ENCODE data around the gene SEMA3D.

SEMA3D gene

DNA sequence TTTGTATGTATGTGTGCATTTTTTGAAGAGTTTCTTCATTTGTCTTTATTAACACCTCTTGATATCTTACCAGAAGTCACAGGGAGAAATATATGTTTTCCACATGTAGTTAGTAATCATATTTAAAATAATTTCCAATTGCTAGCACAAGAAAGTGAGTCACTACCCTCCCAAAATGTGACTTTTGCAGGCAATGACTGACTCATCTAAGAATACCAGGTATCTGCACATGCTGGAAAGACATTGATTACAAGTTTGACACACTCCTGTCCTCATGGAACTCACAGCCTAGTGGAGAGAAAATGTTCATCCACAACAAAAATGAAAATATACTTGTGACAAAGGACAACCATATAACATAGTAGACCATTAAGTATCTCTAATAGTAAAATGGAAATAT lies 82.9 kb downstream of the SEMA3D start:
- H3K4me1 ChIP-seq (ENCODE audit: control insufficient read depth, insufficient read depth, low read length) = no peaks in the 10 kb centered on the region
- no peaks in the 10 kb centered on the region for H3K27me3 ChIP-seq (ENCODE audit: control insufficient read depth, insufficient read depth, low read length)
- H3K4me3 ChIP-seq (ENCODE audit: low read length) = no peak overlapping the region
- no peak for DNase-seq (ENCODE audit: low read depth, low spot score)
- H3K9me3 ChIP-seq (ENCODE audit: control insufficient read depth, insufficient read depth, low read length) = no peaks in the 10 kb centered on the region
- no peak overlapping the region for H3K27ac ChIP-seq (ENCODE audit: low read length)
- no peaks in the 10 kb centered on the region for H3K36me3 ChIP-seq (ENCODE audit: control insufficient read depth, insufficient read depth, low read length)

DNA sequence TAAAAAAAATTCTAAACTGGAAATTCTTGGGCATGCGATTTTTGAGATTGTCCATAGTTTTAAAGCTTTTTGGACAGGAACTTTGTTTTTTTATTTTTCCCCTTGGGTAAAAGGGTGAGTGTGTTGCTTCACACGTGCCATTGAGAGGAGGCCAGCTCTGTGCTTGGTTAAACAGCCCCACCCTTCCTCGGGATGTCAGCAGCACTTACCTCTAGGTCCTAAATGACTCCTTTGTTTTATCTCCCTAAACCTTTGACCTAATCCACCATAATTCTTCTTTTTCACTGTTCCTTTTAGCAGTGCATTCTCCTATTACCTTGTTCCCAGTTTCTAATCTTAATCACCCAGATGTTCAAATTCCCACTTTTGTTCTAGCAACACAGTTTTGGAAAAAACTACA lies 83.5 kb downstream of the SEMA3D start:
- no peaks in the 10 kb centered on the region for H3K9me3 ChIP-seq (ENCODE audit: control insufficient read depth, insufficient read depth, low read length)
- no peaks in the 10 kb centered on the region for H3K4me1 ChIP-seq (ENCODE audit: control insufficient read depth, insufficient read depth, low read length)
- WGBS (ENCODE audit: insufficient coverage, insufficient read length) = no CpG with 5 or more reads among the region's 3 CpGs
- DNase-seq (ENCODE audit: low read depth, low spot score) = no peak
- H3K36me3 ChIP-seq (ENCODE audit: control insufficient read depth, insufficient read depth, low read length) = no peaks in the 10 kb centered on the region
- no peaks in the 10 kb centered on the region for H3K27me3 ChIP-seq (ENCODE audit: control insufficient read depth, insufficient read depth, low read length)
- no peak overlapping the region for H3K4me3 ChIP-seq (ENCODE audit: low read length)
- H3K27ac ChIP-seq (ENCODE audit: low read length) = no peak overlapping the region

DNA sequence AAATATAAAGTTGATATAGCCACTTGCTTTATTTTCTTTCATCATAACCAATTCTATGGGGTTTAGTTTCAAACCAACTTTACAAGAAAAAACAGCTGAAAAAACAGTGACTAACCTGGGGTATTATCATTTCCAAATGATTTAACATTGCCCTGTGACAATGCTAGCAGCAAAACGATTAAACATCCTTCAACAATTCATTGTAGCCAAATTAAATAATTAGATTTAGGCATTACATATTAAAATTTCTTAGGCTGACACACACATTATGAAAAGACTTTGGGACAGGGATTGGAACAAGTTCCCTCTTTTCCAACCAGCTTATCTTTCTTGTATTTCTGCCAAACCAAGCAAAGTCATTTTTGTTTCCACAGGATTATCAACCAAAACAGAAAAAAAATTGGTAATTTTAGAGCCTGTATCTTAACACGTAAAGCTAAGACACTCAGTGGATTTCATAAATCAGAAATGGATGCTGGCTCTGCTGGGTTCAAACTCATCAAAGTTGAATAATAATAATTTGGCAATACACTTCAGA lies 84.0 kb downstream of the SEMA3D start:
- H3K27me3 ChIP-seq (ENCODE audit: control insufficient read depth, insufficient read depth, low read length) = no peaks in the 10 kb centered on the region
- no peaks in the 10 kb centered on the region for H3K9me3 ChIP-seq (ENCODE audit: control insufficient read depth, insufficient read depth, low read length)
- no CpG with 5 or more reads among the region's 2 CpGs for whole genome bisulfite sequencing (ENCODE audit: insufficient coverage, insufficient read length)
- H3K27ac ChIP-seq (ENCODE audit: low read length) = no peak overlapping the region
- no peaks in the 10 kb centered on the region for H3K36me3 ChIP-seq (ENCODE audit: control insufficient read depth, insufficient read depth, low read length)
- no peak overlapping the region for H3K4me3 ChIP-seq (ENCODE audit: low read length)
- no peaks in the 10 kb centered on the region for H3K4me1 ChIP-seq (ENCODE audit: control insufficient read depth, insufficient read depth, low read length)
- DNase-seq (ENCODE audit: low read depth, low spot score) = no peak

GRCh38 chr7:85101347-85101746 lies 85.5 kb downstream of the SEMA3D start:
- no peaks in the 10 kb centered on the region for H3K27me3 ChIP-seq (ENCODE audit: control insufficient read depth, insufficient read depth, low read length)
- no peak overlapping the region for H3K27ac ChIP-seq (ENCODE audit: low read length)
- H3K4me1 ChIP-seq (ENCODE audit: control insufficient read depth, insufficient read depth, low read length) = no peaks in the 10 kb centered on the region
- no peak for DNase-seq (ENCODE audit: low read depth, low spot score)
- no peaks in the 10 kb centered on the region for H3K9me3 ChIP-seq (ENCODE audit: control insufficient read depth, insufficient read depth, low read length)
- no CpG with 5 or more reads among the region's 2 CpGs for WGBS (ENCODE audit: insufficient coverage, insufficient read length)
- H3K4me3 ChIP-seq (ENCODE audit: low read length) = no peak overlapping the region
- no peaks in the 10 kb centered on the region for H3K36me3 ChIP-seq (ENCODE audit: control insufficient read depth, insufficient read depth, low read length)

GRCh38 chr7:85097844-85098243 lies 89.0 kb downstream of the SEMA3D start:
- H3K27me3 ChIP-seq (ENCODE audit: control insufficient read depth, insufficient read depth, low read length) = no peaks in the 10 kb centered on the region
- H3K36me3 ChIP-seq (ENCODE audit: control insufficient read depth, insufficient read depth, low read length) = no peaks in the 10 kb centered on the region
- H3K4me3 ChIP-seq (ENCODE audit: low read length) = no peak overlapping the region
- no CpG with 5 or more reads among the region's 1 CpG for WGBS (ENCODE audit: insufficient coverage, insufficient read length)
- no peaks in the 10 kb centered on the region for H3K4me1 ChIP-seq (ENCODE audit: control insufficient read depth, insufficient read depth, low read length)
- no peaks in the 10 kb centered on the region for H3K9me3 ChIP-seq (ENCODE audit: control insufficient read depth, insufficient read depth, low read length)
- H3K27ac ChIP-seq (ENCODE audit: low read length) = no peak overlapping the region
- DNase-seq (ENCODE audit: low read depth, low spot score) = no peak

DNA sequence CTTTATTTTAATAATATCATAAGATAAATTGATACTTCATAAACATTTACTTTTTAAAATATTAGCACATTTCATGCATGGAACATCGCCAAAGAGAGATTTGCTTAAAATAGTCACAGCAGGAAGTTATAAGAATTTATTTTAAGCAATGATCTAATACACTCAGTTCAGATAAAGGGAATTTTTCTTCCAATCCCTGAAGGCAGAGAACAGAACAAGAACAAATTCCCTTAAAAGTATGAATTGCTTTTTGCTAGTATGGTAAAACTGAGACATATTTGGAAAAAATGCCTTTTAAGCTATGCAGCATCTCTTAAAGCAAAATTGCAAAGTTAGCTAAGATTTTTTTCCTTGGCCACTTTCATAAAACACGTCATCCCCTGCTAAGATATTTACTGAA lies 91.0 kb downstream of the SEMA3D start:
- Histone ChIP-seq H3K4me1 (ENCODE audit: control insufficient read depth, insufficient read depth, low read length) (no peaks in the 10 kb centered on the region), H3K9me3 (ENCODE audit: control insufficient read depth, insufficient read depth, low read length) (no peaks in the 10 kb centered on the region), H3K36me3 (ENCODE audit: control insufficient read depth, insufficient read depth, low read length) (no peaks in the 10 kb centered on the region), H3K27me3 (ENCODE audit: control insufficient read depth, insufficient read depth, low read length) (no peaks in the 10 kb centered on the region), H3K27ac (ENCODE audit: low read length) (no peak overlapping the region), H3K4me3 (ENCODE audit: low read length) (no peak overlapping the region)
- no peak for DNase-seq (ENCODE audit: low read depth, low spot score)
- no CpG with 5 or more reads among the region's 2 CpGs for WGBS (ENCODE audit: insufficient coverage, insufficient read length)

DNA sequence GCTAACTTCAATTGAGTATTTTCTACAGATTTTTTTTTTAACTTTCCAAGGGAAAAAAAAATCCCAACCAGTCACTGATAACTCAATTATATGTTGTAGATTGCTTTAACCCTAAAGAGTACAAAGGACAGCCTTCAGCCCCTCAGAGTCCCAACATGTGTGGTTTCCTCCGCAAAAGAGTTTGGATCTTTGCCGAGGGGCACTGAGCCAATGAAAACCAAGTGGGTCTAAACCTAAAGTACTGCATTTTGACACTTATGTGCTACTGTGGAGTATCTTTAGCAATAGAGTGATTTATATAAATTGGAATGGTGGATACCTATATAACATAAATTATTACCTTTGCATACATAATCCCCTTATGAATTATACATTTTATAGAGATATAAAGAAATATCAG lies 91.5 kb downstream of the SEMA3D start:
- Histone ChIP-seq H3K4me3 (ENCODE audit: low read length) (no peak overlapping the region), H3K36me3 (ENCODE audit: control insufficient read depth, insufficient read depth, low read length) (no peaks in the 10 kb centered on the region), H3K27me3 (ENCODE audit: control insufficient read depth, insufficient read depth, low read length) (no peaks in the 10 kb centered on the region), H3K9me3 (ENCODE audit: control insufficient read depth, insufficient read depth, low read length) (no peaks in the 10 kb centered on the region), H3K27ac (ENCODE audit: low read length) (no peak overlapping the region), H3K4me1 (ENCODE audit: control insufficient read depth, insufficient read depth, low read length) (no peaks in the 10 kb centered on the region)
- no peak for DNase-seq (ENCODE audit: low read depth, low spot score)
- no CpG with 5 or more reads among the region's 2 CpGs for WGBS (ENCODE audit: insufficient coverage, insufficient read length)

- H3K9me3 ChIP-seq (ENCODE audit: control insufficient read depth, insufficient read depth, low read length) = no peaks in the 10 kb centered on the region
- H3K4me3 ChIP-seq (ENCODE audit: low read length) = no peak overlapping the region
- no peak for DNase-seq (ENCODE audit: low read depth, low spot score)
Measured at GRCh38 chr7:85094046-85094725, 92.7 kb downstream of the SEMA3D start.

DNA sequence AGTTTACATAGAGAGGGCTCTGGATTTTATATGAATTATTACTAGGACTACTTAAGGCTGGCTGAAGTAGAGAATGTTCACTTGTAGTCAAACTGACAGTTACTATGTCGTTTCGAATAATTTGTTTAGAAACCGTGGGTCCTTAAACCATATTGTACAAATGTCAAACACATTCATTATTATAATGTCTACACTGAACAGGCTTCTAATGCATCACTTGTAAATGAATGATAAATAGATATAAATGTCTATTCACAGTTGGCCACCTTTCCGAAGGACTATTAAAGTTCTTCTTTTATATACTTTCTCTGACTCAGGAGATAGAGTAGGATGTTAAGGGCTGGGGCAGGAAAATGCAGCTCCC lies 95.3 kb downstream of the SEMA3D start:
- Histone ChIP-seq H3K9me3 (ENCODE audit: control insufficient read depth, insufficient read depth, low read length) (no peaks in the 10 kb centered on the region), H3K4me1 (ENCODE audit: control insufficient read depth, insufficient read depth, low read length) (no peaks in the 10 kb centered on the region), H3K27ac (ENCODE audit: low read length) (no peak overlapping the region), H3K36me3 (ENCODE audit: control insufficient read depth, insufficient read depth, low read length) (no peaks in the 10 kb centered on the region), H3K27me3 (ENCODE audit: control insufficient read depth, insufficient read depth, low read length) (no peaks in the 10 kb centered on the region), H3K4me3 (ENCODE audit: low read length) (no peak overlapping the region)
- no CpG with 5 or more reads among the region's 4 CpGs for WGBS (ENCODE audit: insufficient coverage, insufficient read length)
- no peak for DNase-seq (ENCODE audit: low read depth, low spot score)

More at GRCh38 chr7:85094046-85094725, 92.7 kb downstream of the SEMA3D start:
- Histone ChIP-seq H3K27ac (ENCODE audit: low read length) (no peak overlapping the region), H3K36me3 (ENCODE audit: control insufficient read depth, insufficient read depth, low read length) (no peaks in the 10 kb centered on the region), H3K27me3 (ENCODE audit: control insufficient read depth, insufficient read depth, low read length) (no peaks in the 10 kb centered on the region), H3K4me1 (ENCODE audit: control insufficient read depth, insufficient read depth, low read length) (no peaks in the 10 kb centered on the region)
- no CpG with 5 or more reads among the region's 3 CpGs for WGBS (ENCODE audit: insufficient coverage, insufficient read length)

- no peaks in the 10 kb centered on the region for H3K9me3 ChIP-seq (ENCODE audit: control insufficient read depth, insufficient read depth, low read length)
- H3K36me3 ChIP-seq (ENCODE audit: control insufficient read depth, insufficient read depth, low read length) = no peaks in the 10 kb centered on the region
- no peak overlapping the region for H3K27ac ChIP-seq (ENCODE audit: low read length)
- no CpG with 5 or more reads among the region's 3 CpGs for WGBS (ENCODE audit: insufficient coverage, insufficient read length)
- H3K4me1 ChIP-seq (ENCODE audit: control insufficient read depth, insufficient read depth, low read length) = no peaks in the 10 kb centered on the region
- no peak overlapping the region for H3K4me3 ChIP-seq (ENCODE audit: low read length)
- H3K27me3 ChIP-seq (ENCODE audit: control insufficient read depth, insufficient read depth, low read length) = no peaks in the 10 kb centered on the region
- DNase-seq (ENCODE audit: low read depth, low spot score) = no peak
Measured at GRCh38 chr7:85090919-85091564, 95.8 kb downstream of the SEMA3D start.

DNA sequence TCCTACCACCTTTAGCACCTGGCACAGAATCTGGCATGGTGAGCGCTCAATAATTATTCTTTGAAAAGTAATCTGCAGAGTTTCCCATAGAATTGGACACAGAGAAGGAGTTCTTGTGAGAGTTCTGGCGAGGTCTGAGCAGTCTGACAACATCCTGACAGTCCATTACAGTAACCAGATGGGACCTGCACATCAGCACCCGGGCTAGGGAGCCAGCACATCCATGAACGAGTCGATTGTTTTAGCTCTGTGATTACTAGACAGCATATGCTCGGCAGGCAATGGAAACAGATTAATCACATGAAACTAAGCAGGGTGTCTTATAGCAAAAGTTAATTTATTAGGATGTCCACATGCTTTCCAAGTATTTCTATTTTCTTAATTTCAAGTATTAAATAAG lies 96.7 kb downstream of the SEMA3D start:
- DNase-seq (ENCODE audit: low read depth, low spot score) = no peak
- H3K4me1 ChIP-seq (ENCODE audit: control insufficient read depth, insufficient read depth, low read length) = no peaks in the 10 kb centered on the region
- no CpG with 5 or more reads among the region's 6 CpGs for WGBS (ENCODE audit: insufficient coverage, insufficient read length)

More for the DNA sequence above, 96.7 kb downstream of the SEMA3D start:
- Histone ChIP-seq H3K27ac (ENCODE audit: low read length) (no peak overlapping the region), H3K9me3 (ENCODE audit: control insufficient read depth, insufficient read depth, low read length) (no peaks in the 10 kb centered on the region), H3K4me3 (ENCODE audit: low read length) (no peak overlapping the region), H3K27me3 (ENCODE audit: control insufficient read depth, insufficient read depth, low read length) (no peaks in the 10 kb centered on the region), H3K36me3 (ENCODE audit: control insufficient read depth, insufficient read depth, low read length) (no peaks in the 10 kb centered on the region)
